ENCODE data around the gene SPEF1.

SPEF1 gene

GRCh38 chr20:3777716-3778629 lies 3.3 kb downstream of the SPEF1 start:
- Histone ChIP-seq H3K4me3 (peak overlapping the region; percentile 36 to 48 (median 41)), H3K27ac (peak overlapping the region in 7 of 21 experiments; percentile 2 to 64 (median 18))

DNA sequence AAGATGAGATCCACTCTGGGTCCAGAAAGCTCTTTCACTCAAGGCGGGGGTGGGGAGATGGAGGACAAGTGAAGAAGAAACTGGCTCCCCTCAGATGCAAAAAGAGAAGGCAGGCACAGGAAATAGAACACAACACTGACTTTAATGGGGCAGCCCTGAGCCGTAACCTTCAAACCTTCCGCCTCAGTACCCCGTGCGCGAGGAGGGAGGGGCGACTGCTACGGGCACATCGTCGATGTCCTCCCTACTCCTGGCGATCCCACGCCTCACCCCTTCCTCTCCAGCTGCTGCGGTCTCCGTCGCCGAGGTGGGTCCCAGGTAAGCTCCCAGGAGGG lies 3.9 kb downstream of the SPEF1 start:
- Histone ChIP-seq H3K4me3 (peak overlapping the region; percentile 36 to 48 (median 41)), H3K27ac (peak overlapping the region in 6 of 21 experiments; percentile 2 to 64 (median 37))

GRCh38 chr20:3775457-3776108 lies 5.7 kb downstream of the SPEF1 start:
- Histone ChIP-seq H3K4me3 (no peak overlapping the region), H3K27ac (no peak overlapping the region)

DNA sequence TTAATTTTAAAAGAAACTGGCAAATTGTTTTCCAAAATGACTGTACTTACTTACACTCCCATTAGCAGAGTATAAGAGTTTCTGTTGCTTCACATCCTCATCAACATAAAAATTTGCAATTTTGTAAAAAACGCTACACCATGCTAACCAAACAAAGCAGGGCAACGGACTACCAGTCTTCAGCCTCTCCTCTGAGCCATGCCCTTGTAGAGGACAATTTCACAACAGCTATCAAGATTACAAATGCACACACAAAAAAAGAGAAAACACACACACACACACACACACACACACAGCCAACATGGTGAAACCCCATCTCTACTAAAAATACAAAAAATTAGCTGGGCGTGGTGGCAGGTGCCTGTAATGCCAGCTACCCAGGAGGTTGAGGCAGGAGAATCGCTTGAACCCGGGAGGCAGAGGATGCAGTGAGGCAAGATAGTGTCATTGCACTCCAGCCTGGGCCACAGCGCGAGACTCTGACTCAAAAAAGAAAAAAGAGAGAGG lies 9.6 kb downstream of the SPEF1 start:
- H3K27ac ChIP-seq = no peak overlapping the region
- no peak overlapping the region for H3K4me3 ChIP-seq

- H3K4me3 ChIP-seq = peak overlapping the region; percentile 61 to 77 (median 71)
- H3K27ac ChIP-seq = peak overlapping the region; percentile 65 to 94 (median 89)
Observed at GRCh38 chr20:3768342-3769130, 12.7 kb downstream of the SPEF1 start.

DNA sequence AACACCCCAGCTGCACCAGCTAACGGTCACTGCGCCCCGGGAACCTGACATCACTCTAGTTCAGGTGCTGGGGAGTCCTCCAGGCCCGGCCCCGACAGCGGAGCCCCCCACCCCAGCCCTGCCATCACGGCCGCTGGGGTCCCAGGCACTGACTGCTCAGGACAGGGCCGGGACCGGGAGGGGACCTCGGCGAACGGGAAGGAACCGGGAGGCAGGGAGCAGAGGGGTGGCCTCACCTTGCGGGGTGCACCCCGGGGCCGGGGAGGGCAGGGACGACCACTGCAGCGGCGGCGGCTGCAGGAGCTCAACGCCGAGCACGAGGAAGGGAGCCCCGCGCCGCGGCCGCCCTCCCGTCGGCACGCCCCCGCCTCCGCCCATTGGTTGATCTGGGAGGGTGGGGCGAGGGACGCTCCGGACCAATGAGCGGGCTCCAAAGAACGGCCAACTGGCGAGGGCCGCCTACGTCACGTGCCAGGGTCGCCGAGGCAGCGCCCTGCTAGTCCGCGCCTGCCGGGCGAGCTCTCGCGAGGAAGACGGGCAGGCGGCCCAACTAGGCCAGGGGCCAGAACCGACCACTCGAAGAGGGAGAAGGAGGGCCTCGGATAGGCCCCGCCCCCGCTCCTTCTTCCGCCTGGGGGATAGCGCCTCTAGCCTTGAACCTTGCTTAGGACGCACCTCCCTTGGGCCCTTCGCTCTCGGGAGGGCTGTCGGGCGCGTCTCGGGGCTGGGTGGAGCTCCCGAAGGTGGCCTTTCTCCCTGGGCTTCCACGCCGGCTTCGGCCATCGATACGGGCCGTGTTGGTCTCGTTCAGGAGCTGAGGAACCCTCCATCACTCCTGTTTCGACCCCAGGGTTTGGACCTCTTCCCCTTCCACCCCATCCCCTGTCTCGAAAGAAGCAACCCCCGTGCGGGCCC lies 13.6 kb downstream of the SPEF1 start, which contains the start of gene ADISSP:
Gene ADISSP (minus strand): TSS at position 327 of the 915 bp plus-strand sequence. CDS start 7,653 bp downstream, outside the sequence.
- Histone ChIP-seq H3K4me3 (peak within 1 kb of the TSS; percentile 61 to 77 (median 71)), H3K27ac (peak within 1 kb of the TSS; percentile 65 to 94 (median 89))

- peak overlapping the region; percentile 61 to 77 (median 71) for H3K4me3 ChIP-seq
- peak overlapping the region in 17 of 21 experiments; percentile 32 to 92 (median 75) for H3K27ac ChIP-seq
Observed at GRCh38 chr20:3767110-3767426, 14.2 kb downstream of the SPEF1 start.

- peak overlapping the region; percentile 61 to 77 (median 71) for H3K4me3 ChIP-seq
- peak overlapping the region in 15 of 21 experiments; percentile 19 to 91 (median 68) for H3K27ac ChIP-seq
Observed at GRCh38 chr20:3766422-3767109, 14.7 kb downstream of the SPEF1 start.

- Histone ChIP-seq H3K27ac (peak overlapping the region in 6 of 21 experiments; percentile 0 to 33 (median 26)), H3K4me3 (no peak overlapping the region)
Observed at GRCh38 chr20:3765171-3765882, 15.9 kb downstream of the SPEF1 start.

DNA sequence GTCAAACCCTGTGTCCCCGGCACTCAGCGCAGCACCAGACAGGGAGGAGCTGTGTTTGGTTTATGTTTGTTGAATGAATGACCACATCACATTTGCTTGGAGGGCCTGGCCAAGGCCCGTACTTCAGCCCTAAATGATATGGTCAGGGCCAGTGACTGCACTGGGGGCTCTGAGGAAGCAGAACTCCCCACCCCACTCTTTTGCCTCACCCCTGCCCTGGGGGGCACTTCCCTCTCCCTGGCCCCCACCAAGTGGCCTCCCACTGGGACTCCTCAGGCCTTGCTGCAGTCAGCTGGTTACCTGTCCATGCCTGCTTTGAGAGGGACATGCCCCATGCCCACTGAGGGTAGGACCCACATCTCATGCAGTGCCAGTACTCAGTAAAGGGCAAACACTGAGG lies 16.6 kb downstream of the SPEF1 start:
- Histone ChIP-seq H3K4me3 (no peak overlapping the region), H3K27ac (peak overlapping the region in 5 of 21 experiments; percentile 0 to 33 (median 26))

GRCh38 chr20:3763671-3764601 lies 17.3 kb downstream of the SPEF1 start:
- no peak overlapping the region for H3K4me3 ChIP-seq
- peak overlapping the region in 2 of 21 experiments; percentile 26 to 33 for H3K27ac ChIP-seq

DNA sequence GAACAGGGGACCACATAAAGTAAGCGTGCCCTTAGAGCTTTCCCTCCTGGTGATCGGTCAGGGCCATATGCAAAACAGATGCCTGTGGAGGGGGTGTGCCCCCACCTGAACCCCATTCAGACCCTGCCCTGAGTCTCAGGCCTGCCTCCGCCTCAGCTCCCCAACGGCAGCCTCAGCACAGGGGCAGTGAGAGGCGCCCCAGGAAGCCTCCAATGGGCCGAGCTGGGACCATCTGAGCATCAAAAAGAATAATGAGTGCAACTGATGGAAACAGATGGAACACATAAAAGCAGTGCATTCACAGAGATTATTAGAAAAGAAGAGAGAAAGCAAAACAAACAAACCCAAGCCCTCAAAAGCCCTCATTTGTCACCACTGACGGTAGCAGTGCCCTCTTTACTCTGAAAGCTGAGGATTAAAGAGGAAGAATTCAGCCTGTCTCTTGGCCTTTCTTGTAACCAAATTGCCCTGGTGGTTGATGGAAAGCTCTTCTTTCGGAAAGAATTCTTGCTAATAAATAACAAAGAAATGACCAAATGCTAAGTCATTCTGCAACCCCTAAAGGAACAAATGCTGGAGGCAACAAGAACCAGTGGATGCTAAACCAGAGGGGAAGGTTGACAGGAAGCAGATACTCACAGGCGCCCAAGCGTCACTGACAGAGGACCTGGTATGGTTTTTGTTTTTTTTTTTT lies 20.4 kb downstream of the SPEF1 start:
- peak overlapping the region in 2 of 21 experiments; percentile 27 to 44 for H3K27ac ChIP-seq
- no peak overlapping the region for H3K4me3 ChIP-seq

DNA sequence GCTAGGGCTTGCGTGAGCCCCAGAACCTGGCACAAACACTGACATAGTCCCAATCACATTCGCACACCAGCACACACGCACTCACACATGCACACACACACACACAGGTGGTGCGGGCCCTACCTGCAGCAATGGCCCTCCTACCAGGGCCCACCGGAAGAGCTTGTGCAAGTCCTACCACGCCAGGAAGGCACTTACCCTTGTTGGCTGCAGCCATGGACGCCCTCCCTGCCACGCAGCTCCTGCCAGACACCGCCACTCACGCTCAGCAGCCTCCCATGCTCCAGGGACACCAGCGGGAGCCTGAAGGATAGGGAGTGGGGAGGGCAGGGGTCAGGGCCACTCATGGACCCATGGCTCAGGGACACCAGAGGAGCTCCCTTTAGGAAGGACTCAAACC lies 21.4 kb downstream of the SPEF1 start:
- peak overlapping the region in 2 of 21 experiments; percentile 7 to 44 for H3K27ac ChIP-seq
- H3K4me3 ChIP-seq = no peak overlapping the region

GRCh38 chr20:3759316-3759823 lies 21.9 kb downstream of the SPEF1 start:
- Histone ChIP-seq H3K27ac (peak overlapping the region in 4 of 21 experiments; percentile 7 to 44 (median 17)), H3K4me3 (no peak overlapping the region)

DNA sequence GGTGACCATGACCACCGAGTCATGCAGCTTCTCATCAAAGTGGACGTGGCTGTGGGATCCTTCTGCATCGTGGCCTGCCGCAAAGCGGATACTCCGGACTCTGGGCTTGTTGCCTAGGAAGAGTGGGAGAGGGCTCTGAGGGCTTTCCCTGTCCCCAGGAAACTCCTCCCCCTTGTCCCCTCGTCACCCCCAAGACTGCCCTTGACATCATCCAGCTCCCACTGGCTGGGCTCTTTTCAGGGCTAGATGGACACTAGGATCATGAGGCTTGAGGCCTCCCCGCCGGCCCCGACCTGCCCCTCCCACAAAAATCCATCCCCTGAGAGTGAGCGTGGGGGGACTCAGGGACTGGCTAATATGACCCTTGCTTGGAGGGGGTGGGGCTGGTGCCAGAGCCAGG lies 22.7 kb downstream of the SPEF1 start:
- Histone ChIP-seq H3K27ac (peak overlapping the region in 2 of 21 experiments; percentile 18 to 21), H3K4me3 (no peak overlapping the region)

DNA sequence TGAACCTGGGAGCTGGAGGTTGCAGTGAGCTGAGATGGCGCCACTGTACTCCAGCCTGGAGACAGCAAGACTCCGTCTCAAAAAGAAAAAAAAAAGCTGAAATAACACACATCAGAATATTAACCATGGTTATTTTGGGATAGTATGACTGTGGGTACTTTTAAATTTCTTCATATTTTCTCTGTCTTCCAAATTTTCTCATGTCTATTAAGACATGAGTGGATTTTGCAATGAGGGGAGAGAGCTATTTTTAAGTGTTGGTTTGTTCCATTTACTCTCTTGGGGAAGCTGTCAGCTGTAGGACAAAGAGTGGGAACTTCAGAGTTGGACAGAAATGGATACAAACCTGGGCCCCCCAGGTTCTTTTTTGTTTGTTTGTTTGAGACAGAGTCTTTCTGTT lies 24.0 kb downstream of the SPEF1 start:
- no peak overlapping the region for H3K27ac ChIP-seq

More for the DNA sequence above, 24.0 kb downstream of the SPEF1 start:
- no peak overlapping the region for H3K4me3 ChIP-seq

Data from skin epidermis (tissue), 12 donors.